GM13976 (cell line): ENCODE results near the gene SFRP5.

Source experiments
- DNase-seq: peaks from one replicate; pipeline ENCODE4 v3.0.0; 2012; ENCODE audit warnings: low spot score
- CTCF ChIP-seq: IDR thresholded peaks from 2 replicates; pipeline ENCODE4 v1.5.1; 2012; ENCODE audit warnings: borderline replicate concordance, mild to moderate bottlenecking; ENCODE audit not compliant: insufficient read depth; ENCODE audit errors: extremely low read depth, missing control alignments, control extremely low read depth
- in situ Hi-C: fragments of 300-500 bp; cut with MboI; formaldehyde crosslinking; loops from one replicate; pipeline ENCODE4 v1.12.0; 2022; ENCODE audit warnings: low sequenced_read_pairs, mixed read lengths, inconsistent platforms; ENCODE audit not compliant: unreplicated experiment

Gene SFRP5

GRCh38 chr10:97781618-97782331 is 10.0 kb upstream of the SFRP5 start:
- no peak for TF ChIP-seq CTCF
- in situ Hi-C loops, result no loop called here
- no peak for DNase-seq

GRCh38 chr10:97780841-97781617 is 9.2 kb upstream of the SFRP5 start:
- DNase-seq, result no peak
- no peak for TF ChIP-seq CTCF
- in situ Hi-C loops, result no loop called here

- in situ Hi-C loops, result no loop called here
Measured at GRCh38 chr10:97779975-97780374, 8.2 kb upstream of the SFRP5 start.

GRCh38 chr10:97779492-97779891 is 7.7 kb upstream of the SFRP5 start:
- DNase-seq, result no peak

More at GRCh38 chr10:97779975-97780374, 8.2 kb upstream of the SFRP5 start:
- no peak for TF ChIP-seq CTCF
- DNase-seq, result no peak

GRCh38 chr10:97778452-97779302 is 6.9 kb upstream of the SFRP5 start:
- in situ Hi-C loops, result no loop called here

More at GRCh38 chr10:97779492-97779891, 7.7 kb upstream of the SFRP5 start:
- in situ Hi-C loops, result no loop called here
- TF ChIP-seq CTCF, result no peak

GRCh38 chr10:97777143-97777542 is 5.3 kb upstream of the SFRP5 start:
- in situ Hi-C loops, result no loop called here
- no peak for DNase-seq
- no peak for TF ChIP-seq CTCF

More at GRCh38 chr10:97778452-97779302, 6.9 kb upstream of the SFRP5 start:
- DNase-seq, result no peak
- no peak for TF ChIP-seq CTCF
